Stimulated activated CD8-positive, alpha-beta memory T cell treated with anti-CD3 and anti-CD28 coated beads, Interleukin-15, amount 100 ng/mL, for 48 hours (primary cell): ENCODE measurements around the gene PDIA2.

Source experiments
- DNase-seq, 2 donors: peaks; one replicate each; pipeline ENCODE4 v3.0.0-alpha.2; 2020; ENCODE audit warnings: low read depth in 2 of 2

The PDIA2 gene

DNA sequence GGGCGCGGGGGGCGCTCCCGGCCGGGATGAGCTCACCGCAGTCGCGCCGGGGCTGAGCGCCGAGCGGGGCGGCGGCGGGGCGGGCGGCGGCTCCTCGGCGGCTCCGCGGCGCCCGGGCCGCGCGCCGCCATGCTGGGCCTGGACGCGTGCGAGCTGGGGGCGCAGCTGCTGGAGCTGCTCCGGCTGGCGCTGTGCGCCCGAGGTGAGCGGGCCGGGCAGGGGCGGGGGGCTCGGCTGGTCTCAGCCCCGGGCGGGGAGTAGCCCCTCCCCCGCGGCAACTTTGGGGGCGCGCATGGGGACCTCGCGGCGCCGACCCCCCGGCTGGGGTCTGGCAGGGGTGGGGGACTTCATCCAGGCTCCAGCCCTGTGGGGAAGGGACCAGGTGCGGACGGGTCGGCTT, 2.4 kb upstream of the PDIA2 start, which contains the start of gene ARHGDIG:
TSS of gene ARHGDIG (plus strand) at position 40 of the 400 bp plus-strand sequence. CDS start at position 130, 90 bp downstream.
- no peak for DNase-seq

DNA sequence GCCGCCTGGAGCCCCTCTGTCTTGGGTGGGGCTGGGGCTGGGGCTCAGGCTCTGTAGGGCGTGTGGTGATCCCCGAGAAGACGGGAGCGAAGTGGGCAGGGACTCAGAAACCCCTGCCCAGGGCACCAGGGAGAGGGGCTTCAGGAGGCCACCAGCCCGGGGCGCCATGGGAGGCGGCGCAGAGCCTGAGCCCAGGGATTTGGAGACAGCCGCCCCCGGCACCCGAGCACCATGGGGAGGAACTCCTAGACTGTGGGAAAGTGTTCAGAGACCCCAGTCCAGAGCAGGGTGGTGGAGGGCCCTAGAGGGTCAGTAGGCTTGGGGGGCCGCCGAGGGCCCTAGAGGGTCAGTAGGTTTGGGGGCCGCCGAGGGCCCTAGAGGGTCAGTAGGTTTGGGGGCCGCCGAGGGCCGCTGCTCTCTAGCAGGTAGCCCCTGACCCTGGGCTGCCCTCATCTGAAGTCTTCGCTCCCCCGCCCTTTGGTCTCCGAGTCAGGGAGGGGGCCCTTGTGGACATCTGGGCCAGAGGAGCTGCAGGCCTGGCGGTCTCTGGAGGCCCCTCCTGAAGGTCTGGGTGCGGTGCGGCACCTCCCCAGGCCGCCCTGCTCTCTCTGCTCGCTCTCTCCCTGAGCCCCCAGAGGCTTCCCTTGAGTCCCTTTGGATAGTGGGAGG, 1.8 kb upstream of the PDIA2 start:
- DNase-seq: no peak

DNA sequence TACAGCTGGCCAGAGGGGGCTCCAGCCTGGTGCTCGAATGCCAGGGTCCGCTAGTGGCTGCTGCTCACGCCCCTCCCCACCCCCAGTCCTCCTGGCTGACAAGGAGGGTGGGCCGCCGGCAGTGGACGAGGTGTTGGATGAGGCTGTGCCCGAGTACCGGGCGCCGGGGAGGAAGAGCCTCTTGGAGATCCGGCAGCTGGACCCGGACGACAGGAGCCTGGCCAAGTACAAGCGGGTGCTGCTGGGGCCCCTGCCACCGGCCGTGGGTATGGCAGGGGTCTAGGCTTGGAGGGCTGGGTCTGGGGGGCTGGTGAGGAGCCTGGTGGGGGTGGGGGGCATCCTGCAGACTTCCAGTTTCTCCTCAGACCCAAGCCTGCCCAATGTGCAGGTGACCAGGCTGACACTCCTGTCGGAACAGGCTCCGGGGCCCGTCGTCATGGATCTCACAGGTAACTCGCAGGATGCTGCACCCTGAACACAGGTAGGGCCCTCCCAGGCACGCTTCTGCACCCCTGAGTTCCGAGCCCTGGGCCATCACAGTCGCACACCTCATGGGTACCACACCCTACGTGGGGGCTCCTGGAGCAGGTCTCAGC, 1.2 kb upstream of the PDIA2 start:
- DNase-seq: no peak

DNA sequence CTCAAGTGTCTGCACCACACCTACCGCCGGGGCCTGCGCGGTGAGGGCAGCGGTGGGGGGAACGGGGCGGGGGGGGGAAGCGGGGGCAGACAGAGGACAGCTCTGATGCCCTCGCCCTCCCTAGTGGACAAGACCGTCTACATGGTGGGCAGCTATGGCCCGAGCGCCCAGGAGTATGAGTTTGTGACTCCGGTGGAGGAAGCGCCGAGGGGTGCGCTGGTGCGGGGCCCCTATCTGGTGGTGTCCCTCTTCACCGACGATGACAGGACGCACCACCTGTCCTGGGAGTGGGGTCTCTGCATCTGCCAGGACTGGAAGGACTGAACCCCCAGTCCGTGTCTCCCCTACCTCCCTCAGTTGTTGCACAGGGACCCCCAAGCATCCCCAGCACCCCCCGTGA, 473 bp upstream of the PDIA2 start:
- DNase-seq: no peak

DNA sequence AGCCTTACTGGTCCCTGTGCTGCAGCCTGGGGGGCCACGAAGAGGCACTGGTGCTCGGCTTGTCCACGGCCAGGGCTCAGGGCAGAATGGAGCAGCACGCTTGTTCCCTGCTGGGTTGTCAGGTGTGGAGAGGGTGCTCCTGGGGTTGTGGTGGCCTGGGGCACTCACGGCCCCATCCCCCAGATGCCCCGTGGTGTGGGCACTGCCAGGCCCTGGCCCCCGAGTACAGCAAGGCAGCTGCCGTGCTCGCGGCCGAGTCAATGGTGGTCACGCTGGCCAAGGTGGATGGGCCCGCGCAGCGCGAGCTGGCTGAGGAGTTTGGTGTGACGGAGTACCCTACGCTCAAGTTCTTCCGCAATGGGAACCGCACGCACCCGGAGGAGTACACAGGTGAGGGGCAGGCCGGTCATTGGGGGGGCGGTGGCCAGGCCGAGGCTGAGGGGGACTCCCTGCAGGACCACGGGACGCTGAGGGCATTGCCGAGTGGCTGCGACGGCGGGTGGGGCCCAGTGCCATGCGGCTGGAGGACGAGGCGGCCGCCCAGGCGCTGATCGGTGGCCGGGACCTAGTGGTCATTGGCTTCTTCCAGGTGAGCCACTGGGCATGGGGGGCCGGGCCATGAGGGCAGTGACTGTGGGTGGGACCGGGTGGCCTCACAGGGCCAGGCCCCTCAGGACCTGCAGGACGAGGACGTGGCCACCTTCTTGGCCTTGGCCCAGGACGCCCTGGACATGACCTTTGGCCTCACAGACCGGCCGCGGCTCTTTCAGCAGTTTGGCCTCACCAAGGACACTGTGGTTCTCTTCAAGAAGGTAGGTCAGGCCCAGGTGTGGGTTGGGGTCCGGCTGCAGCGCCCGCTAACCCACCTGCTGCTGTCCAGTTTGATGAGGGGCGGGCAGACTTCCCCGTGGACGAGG, 1.5 kb downstream of the PDIA2 start:
- DNase-seq: no peak

DNA sequence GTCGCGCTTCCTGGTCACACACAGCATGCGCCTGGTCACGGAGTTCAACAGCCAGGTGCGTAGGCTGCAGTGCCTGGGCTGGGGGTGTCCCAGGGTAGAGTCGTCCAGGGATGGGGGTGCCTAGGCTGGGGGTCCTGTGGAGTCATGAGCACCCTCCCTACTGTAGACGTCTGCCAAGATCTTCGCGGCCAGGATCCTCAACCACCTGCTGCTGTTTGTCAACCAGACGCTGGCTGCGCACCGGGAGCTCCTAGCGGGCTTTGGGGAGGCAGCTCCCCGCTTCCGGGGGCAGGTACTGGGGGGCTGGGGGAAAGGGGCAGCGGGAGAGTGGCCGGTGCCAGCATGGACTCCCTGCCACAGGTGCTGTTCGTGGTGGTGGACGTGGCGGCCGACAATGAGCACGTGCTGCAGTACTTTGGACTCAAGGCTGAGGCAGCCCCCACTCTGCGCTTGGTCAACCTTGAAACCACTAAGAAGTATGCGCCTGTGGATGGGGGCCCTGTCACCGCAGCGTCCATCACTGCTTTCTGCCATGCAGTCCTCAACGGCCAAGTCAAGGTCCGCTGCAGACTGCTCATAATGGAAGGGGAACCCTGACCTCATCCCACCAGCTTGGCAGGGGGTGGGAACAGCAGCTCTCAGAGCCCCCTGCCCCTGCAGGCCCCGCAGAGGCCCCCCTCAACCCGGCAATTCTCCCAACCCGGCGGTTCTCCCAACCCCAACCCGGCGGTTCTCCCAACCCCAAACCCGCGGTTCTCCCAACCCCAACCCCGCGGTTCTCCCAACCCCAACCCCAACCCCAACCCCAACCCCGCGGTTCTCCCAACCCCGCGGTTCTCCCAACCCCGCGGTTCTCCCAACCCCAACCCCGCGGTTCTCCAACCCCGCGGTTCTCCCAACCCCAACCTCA, 2.4 kb downstream of the PDIA2 start:
- DNase-seq: no peak

DNA sequence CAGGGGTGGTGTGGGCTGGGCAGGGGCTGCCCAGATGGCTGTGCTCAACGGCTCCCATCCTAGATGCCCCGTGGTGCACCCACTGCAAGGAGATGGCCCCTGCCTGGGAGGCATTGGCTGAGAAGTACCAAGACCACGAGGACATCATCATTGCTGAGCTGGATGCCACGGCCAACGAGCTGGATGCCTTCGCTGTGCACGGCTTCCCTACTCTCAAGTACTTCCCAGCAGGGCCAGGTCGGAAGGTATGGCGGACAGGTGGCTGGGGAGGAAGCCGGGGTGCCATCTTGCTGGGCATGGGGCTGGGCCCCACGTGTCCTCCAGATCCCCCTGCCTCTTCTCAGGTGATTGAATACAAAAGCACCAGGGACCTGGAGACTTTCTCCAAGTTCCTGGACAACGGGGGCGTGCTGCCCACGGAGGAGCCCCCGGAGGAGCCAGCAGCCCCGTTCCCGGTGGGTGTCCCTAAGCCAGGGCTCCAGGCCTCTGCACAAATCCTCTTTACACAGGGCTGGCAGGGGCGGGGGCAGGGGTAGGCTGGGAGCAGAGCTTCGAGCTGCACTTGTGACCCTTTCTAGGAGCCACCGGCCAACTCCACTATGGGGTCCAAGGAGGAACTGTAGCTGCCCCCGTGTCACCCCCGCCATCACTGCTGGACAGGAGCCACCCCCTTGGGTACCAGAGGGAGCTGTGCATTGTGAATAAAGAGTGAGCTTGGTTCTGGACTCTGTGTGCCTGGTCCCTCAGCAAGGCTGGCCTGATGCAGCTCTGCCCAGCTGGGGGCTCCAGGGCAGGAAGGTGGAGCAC, 3.7 kb downstream of the PDIA2 start:
- no peak for DNase-seq

DNA sequence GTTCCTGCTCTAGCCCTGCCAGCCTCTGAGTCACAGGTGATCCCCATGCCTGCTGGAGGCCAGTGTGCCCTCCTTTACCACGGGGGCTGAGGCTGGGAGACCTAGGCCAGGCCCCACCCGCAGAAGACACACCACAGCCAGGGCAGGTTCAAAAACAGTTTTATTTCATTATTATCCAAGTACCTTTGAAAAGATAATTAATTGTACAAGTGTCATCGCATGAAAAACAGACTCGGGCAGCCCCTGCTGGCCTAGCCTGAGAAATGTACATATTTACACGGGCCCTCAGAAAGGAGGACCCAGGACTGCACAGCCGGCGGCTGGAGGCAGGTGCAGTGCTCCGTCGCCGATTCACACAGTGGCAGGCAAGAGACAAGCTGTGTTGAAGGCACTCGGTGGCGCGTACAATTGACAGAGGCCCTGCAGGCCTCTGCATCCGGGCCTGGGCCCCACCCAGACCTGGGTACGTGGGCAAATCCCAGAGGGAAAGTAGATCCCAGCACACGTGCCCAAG, 4.4 kb downstream of the PDIA2 start:
- DNase-seq: no peak

DNA sequence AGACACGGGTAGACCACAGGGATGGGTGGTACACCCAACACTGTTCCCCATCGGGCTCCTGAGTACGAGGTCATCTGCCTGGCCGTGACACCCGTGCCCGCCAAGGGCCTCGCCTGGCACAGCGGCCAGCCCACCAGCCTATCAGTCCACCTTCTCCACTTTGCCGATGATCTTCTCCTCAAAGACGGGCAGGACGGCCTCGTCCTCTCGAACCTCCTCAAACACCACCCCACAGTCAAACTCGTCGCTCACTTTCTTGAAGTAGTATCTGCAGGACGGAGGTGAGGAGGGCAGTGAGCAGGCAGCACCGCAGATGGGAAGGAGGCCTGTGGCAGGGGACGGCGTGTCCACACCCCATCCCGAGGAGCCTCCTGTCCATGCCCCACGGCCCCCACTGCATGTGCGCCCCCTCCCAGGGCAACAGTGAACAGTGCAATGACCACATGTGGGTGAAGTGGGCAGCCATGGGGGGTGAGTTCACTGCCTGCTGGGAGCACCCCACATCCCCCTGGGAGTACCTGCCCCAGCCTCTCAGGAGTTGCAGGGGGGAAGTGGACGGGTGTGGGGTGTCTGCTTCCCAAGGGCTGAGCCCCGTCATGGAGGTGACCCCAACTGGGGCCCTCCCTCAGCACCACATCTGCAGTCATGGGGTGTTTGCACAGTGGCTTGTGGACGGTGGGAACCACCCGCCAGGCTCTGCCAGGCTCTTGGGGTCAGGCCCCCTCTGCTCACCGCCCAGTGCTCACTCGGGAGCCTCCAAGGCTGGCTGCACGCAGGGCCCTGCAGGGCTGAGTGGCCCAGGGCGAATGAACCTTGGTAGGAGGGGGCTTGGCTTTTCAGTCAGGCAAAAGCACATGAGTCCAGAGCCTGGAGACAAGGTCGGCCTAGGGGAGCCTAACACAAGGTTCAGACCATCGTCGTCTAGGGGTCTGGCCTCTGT, 5.3 kb downstream of the PDIA2 start:
- DNase-seq: no peak

DNA sequence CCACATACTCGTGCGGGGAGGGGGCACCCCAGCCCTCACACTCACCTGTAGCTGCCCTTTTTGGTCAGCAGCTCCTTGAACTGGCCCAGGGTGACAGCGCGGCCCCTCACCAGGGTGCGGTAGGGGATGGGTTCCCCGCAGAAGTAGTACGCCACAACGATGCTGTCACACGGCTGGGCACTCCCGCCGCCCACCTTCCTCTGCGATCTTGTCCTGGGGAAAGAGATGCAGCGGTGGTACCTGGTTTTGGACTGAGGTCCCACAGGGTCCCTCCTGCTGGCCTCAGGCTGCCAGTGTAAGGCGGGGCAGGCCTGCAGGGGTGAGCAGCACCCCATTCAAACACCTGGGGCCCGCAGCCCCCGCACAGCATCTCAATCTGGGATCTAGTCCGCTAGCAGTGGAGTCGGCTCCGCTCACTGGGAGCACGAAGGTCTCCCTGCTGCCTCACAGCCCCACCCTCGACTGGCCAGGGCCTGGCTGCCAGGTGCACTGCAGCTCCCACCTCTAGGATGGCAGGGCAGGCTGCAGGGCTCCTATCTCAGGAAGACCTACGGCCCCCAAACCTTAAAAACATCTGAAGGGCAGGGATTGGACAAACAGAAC, 6.5 kb downstream of the PDIA2 start:
- DNase-seq: no peak

DNA sequence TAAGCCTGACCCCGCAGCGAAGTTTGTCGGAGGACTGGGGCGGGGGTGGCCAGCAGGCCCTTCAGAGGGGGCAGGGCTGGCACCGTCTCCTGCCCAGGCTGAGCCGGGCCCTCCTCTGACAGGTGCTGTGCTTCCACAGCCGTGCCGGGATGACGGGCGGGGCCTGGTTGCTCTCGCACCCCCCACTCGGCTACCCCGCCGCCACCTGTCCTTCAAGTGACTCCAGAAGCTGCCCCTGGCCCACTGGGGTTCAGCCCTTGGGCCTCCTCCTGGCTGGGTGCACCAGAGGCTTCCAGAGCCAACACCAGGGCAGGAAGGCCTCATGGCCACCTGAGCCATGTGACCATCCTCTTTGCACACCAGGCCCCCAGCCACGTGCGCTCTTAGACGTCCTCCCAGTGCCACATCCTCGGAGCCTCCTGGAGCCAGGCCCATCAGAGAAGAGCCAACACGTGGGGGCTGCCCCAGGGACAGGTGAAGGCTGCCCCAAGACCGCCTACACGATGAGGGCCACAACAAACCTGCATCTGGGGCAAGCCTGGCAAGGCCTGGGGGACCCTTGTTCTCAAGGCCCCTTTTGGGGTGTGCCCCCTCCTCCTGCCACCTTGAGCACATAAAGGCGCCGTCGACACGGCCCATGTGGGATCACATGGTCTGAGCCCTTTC, 7.2 kb downstream of the PDIA2 start:
- no peak for DNase-seq

DNA sequence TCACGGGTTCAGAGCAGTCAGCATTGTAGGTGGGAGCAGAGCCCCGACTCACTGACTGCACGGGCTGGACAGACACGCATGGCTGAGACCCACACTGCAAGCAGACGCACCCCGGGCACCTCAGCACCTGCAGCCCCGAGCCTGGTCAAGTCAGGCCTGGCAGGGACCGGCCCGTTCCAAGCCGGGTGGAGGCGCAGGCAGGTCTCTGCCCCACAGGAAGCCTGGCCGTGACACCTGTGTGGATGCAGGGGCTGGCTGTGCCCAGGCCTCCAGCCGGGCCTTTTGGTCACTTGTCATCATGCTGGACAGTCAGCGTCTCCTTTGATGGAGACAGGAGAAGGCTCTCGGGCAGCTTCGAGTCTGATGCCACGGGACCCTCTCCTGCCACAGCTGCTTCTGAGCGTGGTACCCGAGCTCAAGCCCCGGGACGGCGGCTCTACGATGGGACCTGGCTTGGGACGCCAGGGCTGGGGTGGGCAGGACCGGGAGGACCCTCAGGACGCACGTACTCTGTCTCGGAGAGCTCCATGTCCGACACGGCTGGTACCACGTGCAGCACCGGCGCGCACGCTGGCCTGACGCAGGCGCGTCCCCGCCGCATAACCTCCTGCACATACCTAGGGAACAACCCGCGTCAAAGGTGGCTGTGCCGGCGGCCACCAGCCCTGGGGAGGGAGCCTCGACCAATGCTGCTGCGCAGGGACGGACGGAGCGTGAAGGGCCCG, 7.9 kb downstream of the PDIA2 start:
- DNase-seq: no peak

DNA sequence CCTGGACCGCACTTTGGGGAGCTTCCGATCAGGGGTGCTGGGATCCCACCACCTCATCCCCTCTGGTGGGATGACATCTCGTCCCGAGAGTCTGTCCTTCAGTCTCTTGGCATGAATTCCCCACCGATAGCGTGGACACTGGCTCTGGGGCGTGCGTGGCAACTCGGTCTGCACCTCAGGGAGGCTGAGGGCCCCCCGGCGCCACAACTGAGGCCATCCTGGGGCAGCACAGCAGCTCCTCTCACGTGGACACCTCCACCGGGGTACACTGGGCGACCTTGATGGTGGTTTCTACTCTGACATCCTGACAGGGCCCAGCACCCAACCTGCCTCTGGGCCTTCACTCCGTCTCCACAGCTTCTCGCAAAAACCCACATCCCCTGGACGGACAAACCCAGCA, 8.6 kb downstream of the PDIA2 start:
- DNase-seq: no peak

DNA sequence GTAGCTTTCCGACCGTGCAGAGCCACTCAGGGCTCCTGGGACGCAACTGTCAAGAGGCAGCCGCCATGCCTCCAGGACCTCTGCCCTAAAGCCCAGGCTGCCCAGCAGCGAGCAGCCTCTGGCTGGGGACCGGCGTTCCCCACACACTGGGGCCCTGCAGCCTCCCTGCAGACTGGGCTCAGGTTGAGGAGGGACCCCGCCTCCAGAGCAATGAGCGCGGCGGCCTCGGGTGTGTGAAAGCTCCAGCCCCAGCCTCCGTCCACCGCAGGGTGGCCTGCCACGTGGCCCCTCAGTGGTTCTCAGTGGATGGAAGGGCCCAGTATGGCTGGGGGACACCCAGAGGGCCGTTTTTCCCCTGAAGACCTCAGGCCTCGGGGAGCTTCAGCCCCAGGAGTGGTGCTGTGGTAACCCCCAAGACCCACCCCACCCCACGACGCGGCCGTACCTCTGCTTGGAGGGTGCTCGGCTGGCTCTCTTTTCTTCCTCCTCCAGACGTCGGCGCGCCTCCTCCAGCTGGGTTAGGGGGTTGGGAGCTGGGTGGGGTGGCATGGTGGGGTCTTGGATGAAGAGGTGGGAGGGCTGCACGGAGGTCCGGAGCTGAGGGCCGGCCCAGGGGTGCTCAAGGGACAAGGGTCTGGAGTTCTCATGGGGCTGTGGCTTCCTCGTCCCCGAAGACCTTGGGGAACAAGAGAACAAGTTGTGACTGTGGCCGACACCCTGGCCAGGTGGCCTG, 10.2 kb downstream of the PDIA2 start:
- DNase-seq: no peak

DNA sequence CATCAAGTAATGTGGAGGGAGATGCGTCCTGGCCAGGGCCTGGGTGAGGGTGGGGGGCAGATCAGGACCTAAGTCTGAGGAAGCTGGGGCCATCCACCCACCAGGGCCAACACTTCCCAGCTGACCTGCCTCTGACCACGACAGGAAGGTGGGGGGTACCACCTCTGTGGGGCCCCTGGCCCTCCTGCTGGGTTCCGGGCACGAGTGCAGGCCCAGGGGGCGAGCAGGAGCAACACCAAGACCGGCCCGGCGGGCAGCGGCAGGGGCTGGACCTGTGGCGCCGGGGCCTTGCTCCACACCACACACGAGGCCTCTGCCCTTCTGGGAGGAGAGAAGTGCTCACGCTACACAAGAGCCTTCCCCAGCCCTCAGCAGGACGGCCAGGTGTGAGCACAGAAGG, 13.3 kb downstream of the PDIA2 start:
- DNase-seq: no peak

DNA sequence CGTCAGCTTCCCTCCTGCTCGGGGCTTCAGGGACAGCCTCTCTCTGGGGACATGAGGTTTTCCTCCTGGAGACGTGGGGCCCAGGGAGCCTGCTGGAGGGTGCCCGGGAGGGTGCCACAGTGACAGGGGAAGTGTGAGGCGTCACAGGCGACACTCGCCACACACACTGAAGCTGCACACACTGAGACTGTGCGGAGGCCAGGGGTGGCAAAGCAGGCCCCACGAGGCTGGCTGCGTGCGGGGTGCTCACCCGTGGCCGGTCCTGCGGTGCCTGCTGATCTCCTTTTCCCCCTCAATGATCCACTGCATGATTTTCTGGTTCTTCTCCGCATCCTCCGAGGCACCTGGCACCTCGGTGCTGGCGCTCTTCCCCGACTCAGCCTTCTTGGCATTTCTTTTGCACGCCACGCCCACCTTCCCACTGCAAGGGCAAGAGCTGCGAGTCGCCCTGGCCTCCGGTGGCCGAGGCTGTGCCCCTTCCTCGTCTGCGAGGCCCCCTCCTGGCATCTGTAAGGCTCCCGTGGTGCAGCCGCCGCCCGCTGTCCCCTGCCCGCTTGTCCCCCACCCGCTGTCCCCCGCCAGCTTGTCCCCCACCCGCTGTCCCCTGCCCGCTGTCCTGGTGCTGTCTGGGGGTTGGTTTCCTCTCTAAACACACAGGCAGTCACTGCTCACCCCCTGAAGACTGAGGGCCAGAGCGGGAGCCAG, 14.0 kb downstream of the PDIA2 start:
- no peak for DNase-seq
